Measurements from ENCODE around the gene OGFOD3.

DNA sequence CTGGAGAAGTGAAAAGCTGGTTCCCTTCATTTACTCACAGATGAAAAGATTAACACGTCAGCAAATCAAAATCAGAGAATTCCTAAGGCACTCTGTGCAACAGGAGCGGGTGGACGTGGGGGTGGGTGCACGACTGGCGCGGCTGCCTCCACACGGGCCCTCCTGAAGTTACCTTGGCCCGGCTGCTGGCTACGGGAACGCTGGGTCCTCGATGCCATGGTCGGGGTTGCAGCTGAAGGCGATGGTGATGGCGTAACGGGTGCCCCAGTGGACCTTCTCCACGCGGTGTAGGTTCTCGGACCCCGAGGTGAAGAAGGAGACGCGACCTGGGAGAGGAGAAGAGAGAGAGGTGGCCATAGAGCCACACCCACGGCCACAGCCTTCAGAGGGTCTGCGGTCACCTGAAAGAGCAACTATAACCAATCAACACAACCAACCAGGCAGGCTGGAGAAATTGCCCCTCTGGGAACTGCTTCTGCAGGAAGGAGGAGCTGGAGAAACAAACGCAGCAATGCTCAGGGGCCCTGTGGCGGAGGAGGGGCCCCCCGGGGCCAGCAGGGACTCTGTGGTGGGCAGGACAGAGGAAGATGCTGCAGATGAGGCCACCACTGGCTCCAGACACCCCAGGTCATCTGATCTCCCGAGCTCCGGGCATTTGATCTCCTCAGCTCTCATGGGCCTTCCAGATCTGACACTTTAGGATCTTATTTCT is 26.0 kb downstream of the OGFOD3 start:
- TF ChIP-seq, protein P1, sequence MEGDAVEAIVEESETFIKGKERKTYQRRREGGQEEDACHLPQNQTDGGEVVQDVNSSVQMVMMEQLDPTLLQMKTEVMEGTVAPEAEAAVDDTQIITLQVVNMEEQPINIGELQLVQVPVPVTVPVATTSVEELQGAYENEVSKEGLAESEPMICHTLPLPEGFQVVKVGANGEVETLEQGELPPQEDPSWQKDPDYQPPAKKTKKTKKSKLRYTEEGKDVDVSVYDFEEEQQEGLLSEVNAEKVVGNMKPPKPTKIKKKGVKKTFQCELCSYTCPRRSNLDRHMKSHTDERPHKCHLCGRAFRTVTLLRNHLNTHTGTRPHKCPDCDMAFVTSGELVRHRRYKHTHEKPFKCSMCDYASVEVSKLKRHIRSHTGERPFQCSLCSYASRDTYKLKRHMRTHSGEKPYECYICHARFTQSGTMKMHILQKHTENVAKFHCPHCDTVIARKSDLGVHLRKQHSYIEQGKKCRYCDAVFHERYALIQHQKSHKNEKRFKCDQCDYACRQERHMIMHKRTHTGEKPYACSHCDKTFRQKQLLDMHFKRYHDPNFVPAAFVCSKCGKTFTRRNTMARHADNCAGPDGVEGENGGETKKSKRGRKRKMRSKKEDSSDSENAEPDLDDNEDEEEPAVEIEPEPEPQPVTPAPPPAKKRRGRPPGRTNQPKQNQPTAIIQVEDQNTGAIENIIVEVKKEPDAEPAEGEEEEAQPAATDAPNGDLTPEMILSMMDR (IDR thresholded peaks at IDR 0.05): no peak
- TF ChIP-seq POLR2A (IDR thresholded peaks at IDR 0.05): no peak
- no peak for TF ChIP-seq POLR2AphosphoS5 (IDR thresholded peaks at IDR 0.05)
- TF ChIP-seq EP300 (IDR thresholded peaks at IDR 0.05): no peak

All from stomach (tissue), 4 donors.